ENCODE measurements around the gene VAV1.

GRCh38 chr19:6760606-6761005 lies 11.9 kb upstream of the VAV1 start:
- TF ChIP-seq EZH2 (optimal IDR thresholded peaks at IDR 0.05; ENCODE audit: low read depth, low read length) (no peak), CTCF (IDR thresholded peaks at IDR 0.05; ENCODE audit: low read length) (no peak)

All from MM.1S (cell line).